ENCODE measurements around the gene TSPOAP1. TPM values are rescaled to one million over a fixed set of nuclear protein-coding genes. Genes with fewer than 3 reads are reported as not detected.
A peak's percentile ranks its signal among the peaks of the same experiment; 100 is the strongest.

The TSPOAP1 gene
- total RNA-seq, 3 donors from 2014 or later, result 5.3 to 27.7 (median 8.3) TPM

- no peak for TF ChIP-seq CTCF (IDR thresholded peaks at IDR 0.05)
- no peak overlapping the region for H3K4me3 ChIP-seq
- no peak for ATAC-seq
- H3K4me1 ChIP-seq (ENCODE audit: low read depth), result peaks cover 9% of the 10 kb centered on the region
- no peaks in the 10 kb centered on the region for H3K9me3 ChIP-seq
- DNase-seq, result peak in 1 of 3 donors; percentile 16
- H3K36me3 ChIP-seq (ENCODE audit: low read depth), result no peaks in the 10 kb centered on the region
- intact Hi-C loops (cut with DNase I, micrococcal nuclease), result no loop called here
These were observed 5.9 kb downstream of the TSPOAP1 start for GRCh38 chr17:58322581-58323185.

- intact Hi-C loops (cut with DNase I, micrococcal nuclease), result no loop called here
- TF ChIP-seq CTCF (IDR thresholded peaks at IDR 0.05), result no peak
- DNase-seq (peak in 1 of 3 donors; percentile 22), ATAC-seq (no peak)
- Histone ChIP-seq H3K4me3 (no peak overlapping the region), H3K36me3 (ENCODE audit: low read depth) (no peaks in the 10 kb centered on the region), H3K9me3 (no peaks in the 10 kb centered on the region), H3K4me1 (ENCODE audit: low read depth) (peaks cover 12% of the 10 kb centered on the region)
These were observed 6.7 kb downstream of the TSPOAP1 start for GRCh38 chr17:58321571-58322525.

- peak in 1 of 3 donors; percentile 5 for DNase-seq
- H3K4me3 ChIP-seq, result no peak overlapping the region
- peaks cover 12% of the 10 kb centered on the region for H3K4me1 ChIP-seq (ENCODE audit: low read depth)
- ATAC-seq, result no peak
- intact Hi-C loops (cut with DNase I, micrococcal nuclease), result no loop called here
- no peaks in the 10 kb centered on the region for H3K36me3 ChIP-seq (ENCODE audit: low read depth)
- no peaks in the 10 kb centered on the region for H3K9me3 ChIP-seq
- TF ChIP-seq CTCF (IDR thresholded peaks at IDR 0.05), result no peak
These were observed 7.8 kb downstream of the TSPOAP1 start for GRCh38 chr17:58320570-58321323.

- peak in 1 of 3 donors; percentile 14 for DNase-seq
- H3K9me3 ChIP-seq, result no peaks in the 10 kb centered on the region
- no peak for ATAC-seq
- H3K4me3 ChIP-seq, result no peak overlapping the region
- H3K4me1 ChIP-seq (ENCODE audit: low read depth), result peaks cover 11% of the 10 kb centered on the region
- no peaks in the 10 kb centered on the region for H3K36me3 ChIP-seq (ENCODE audit: low read depth)
- intact Hi-C loops (cut with DNase I, micrococcal nuclease), result no loop called here
- TF ChIP-seq CTCF (IDR thresholded peaks at IDR 0.05), result no peak
These were observed 8.4 kb downstream of the TSPOAP1 start for GRCh38 chr17:58320163-58320558.

Data from mucosa of descending colon (tissue), 3 donors.